Thoracic aorta (tissue), 2 donors: ENCODE results near the gene GRHPR. TPM values are rescaled to one million over a fixed set of nuclear protein-coding genes. Genes with fewer than 3 reads are reported as not detected.
"Not testable (repeated sequence)": the region's sequence is repeated elsewhere in the genome, so short reads cannot be mapped to it uniquely, and the experiment has no call there.

ENCODE experiments used
- ATAC-seq: fragments of 150-250 bp; one replicate; pipeline ENCODE4 v1.8.0; 2017; ENCODE audit warnings: low read depth; ENCODE audit not compliant: insufficient number of reproducible peaks, low FRiP score
- DNase-seq: peaks from one replicate; pipeline ENCODE4 v3.0.0-alpha.2; 2020; ENCODE audit warnings: low spot score
- H3K27ac ChIP-seq, 2 donors: fragments of 200-600 bp; sonication (generic); 1 replicate in 1 of 2; 2 replicates in 1 of 2; pipeline ENCODE4 v1.5.1; 2016; ENCODE audit warnings: mild to moderate bottlenecking in 2 of 2, moderate library complexity in 2 of 2
- H3K27me3 ChIP-seq: fragments of 200-600 bp; sonication (generic); replicated peaks from 2 replicates; pipeline ENCODE4 v1.6.0; 2016; ENCODE audit warnings: mild to moderate bottlenecking; ENCODE audit not compliant: insufficient read depth
- H3K36me3 ChIP-seq: fragments of 200-600 bp; sonication (generic); one replicate; pipeline ENCODE4 v1.5.1; 2016
- H3K4me1 ChIP-seq, 2 donors: fragments of 200-600 bp; sonication (generic); 1 replicate in 1 of 2; 2 replicates in 1 of 2; pipeline versions ENCODE4 v1.5.1 to v1.6.0; 2016; ENCODE audit warnings: low read depth in 2 of 2, mild to moderate bottlenecking in 1 of 2; ENCODE audit not compliant: control insufficient read depth in 1 of 2
- H3K4me3 ChIP-seq: fragments of 200-600 bp; sonication (generic); 2 replicates; pipeline ENCODE4 v1.5.1; 2016; ENCODE audit warnings: mild to moderate bottlenecking
- H3K9me3 ChIP-seq: fragments of 200-600 bp; sonication (generic); 2 replicates; pipeline ENCODE4 v1.5.1; 2016
- CTCF ChIP-seq: fragments of 200-600 bp; sonication (generic); IDR thresholded peaks from one replicate; pipeline ENCODE4 v1.5.1; 2019; ENCODE audit warnings: antibody characterized with exemption
- total RNA-seq, 2 donors: library from RNA; depleted of rRNA; stranded (reverse); fragments of >200 nt; gene quantifications; one replicate each; pipeline versions ENCODE4 v1.1.0 to v1.2.3, GENCODE V29; 2016

Gene GRHPR
- total RNA-seq, 2 donors from 2014 or later: 111 to 156 TPM

GRCh38 chr9:37423508-37423907 is 1.0 kb downstream of the GRHPR start:
- Histone ChIP-seq H3K27me3 (no peaks in the 10 kb centered on the region), H3K4me3 (peak overlapping the region; percentile 95), H3K9me3 (no peaks in the 10 kb centered on the region), H3K36me3 (peaks cover 5% of the 10 kb centered on the region), H3K4me1 (peaks cover 11 to 31% of the 10 kb centered on the region in 2 donors), H3K27ac (no peak overlapping the region)
- TF ChIP-seq CTCF: no peak
- ATAC-seq (no peak), DNase-seq (no peak)

DNA sequence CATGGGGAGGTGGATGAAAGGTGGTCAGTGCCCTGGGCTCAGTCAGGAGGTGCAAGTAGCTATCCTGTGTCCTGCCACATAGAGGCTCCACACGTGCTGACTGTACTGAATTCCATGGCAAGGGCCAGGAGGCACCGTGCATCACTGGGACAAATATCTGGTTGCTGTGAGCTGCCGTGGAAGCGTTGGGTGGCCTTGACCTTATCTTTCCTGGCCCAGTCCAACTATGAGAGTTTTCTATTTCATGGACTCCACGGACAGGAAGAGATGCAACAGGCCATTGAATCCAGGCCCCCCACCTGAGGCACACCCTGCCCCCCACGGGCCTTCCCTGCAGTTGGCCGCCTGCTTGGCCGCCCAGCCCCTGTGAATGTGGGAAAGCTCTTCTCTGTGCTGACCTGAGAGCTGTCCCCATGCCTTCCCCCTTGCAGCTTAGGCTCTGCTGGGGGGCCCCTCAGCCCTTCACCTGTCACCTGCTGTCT is 1.7 kb downstream of the GRHPR start:
- H3K4me3 ChIP-seq: peak overlapping the region; percentile 13
- H3K9me3 ChIP-seq: no peaks in the 10 kb centered on the region
- H3K27me3 ChIP-seq: no peaks in the 10 kb centered on the region
- no peak overlapping the region for H3K27ac ChIP-seq
- no peak for DNase-seq
- TF ChIP-seq CTCF: no peak
- H3K4me1 ChIP-seq: peaks cover 11 to 31% of the 10 kb centered on the region in 2 donors
- peaks cover 10% of the 10 kb centered on the region for H3K36me3 ChIP-seq
- no peak for ATAC-seq

GRCh38 chr9:37424686-37425297 is 2.3 kb downstream of the GRHPR start:
- no peaks in the 10 kb centered on the region for H3K9me3 ChIP-seq
- H3K4me1 ChIP-seq: peaks cover 11 to 31% of the 10 kb centered on the region in 2 donors
- no peak overlapping the region for H3K4me3 ChIP-seq
- DNase-seq (no peak), ATAC-seq (no peak)
- no peak overlapping the region for H3K27ac ChIP-seq
- no peaks in the 10 kb centered on the region for H3K27me3 ChIP-seq
- peaks cover 10% of the 10 kb centered on the region for H3K36me3 ChIP-seq
- TF ChIP-seq CTCF: no peak

GRCh38 chr9:37425298-37425752 is 2.8 kb downstream of the GRHPR start:
- DNase-seq: no peak
- ATAC-seq: no peak
- H3K9me3 ChIP-seq: no peaks in the 10 kb centered on the region
- H3K27ac ChIP-seq: no peak overlapping the region
- H3K27me3 ChIP-seq: no peaks in the 10 kb centered on the region
- H3K36me3 ChIP-seq: peaks cover 11% of the 10 kb centered on the region
- H3K4me1 ChIP-seq: peaks cover 11 to 31% of the 10 kb centered on the region in 2 donors
- no peak overlapping the region for H3K4me3 ChIP-seq
- no peak for TF ChIP-seq CTCF

GRCh38 chr9:37426431-37426830 is 3.9 kb downstream of the GRHPR start:
- not testable (repeated sequence) for H3K27me3 ChIP-seq, H3K27ac ChIP-seq, H3K4me3 ChIP-seq, H3K9me3 ChIP-seq, ATAC-seq, DNase-seq
- H3K4me1 ChIP-seq: peaks cover 11 to 31% of the 10 kb centered on the region in 2 donors
- peaks cover 21% of the 10 kb centered on the region for H3K36me3 ChIP-seq
